Skeletal muscle tissue (tissue), 4 donors: ENCODE results near the gene RASA3. TPM values are rescaled to one million over a fixed set of nuclear protein-coding genes. Genes with fewer than 3 reads are reported as not detected.
A peak's percentile ranks its signal among the peaks of the same experiment; 100 is the strongest.

ENCODE experiments used
- H3K27ac ChIP-seq: one replicate; pipeline ENCODE4 v1.7.0; 2013; ENCODE audit warnings: mild to moderate bottlenecking, low read depth, low read length, inconsistent platforms
- H3K27me3 ChIP-seq, 3 donors: one replicate each; pipeline ENCODE4 v1.7.0; 2013; ENCODE audit warnings: low read length in 3 of 3; ENCODE audit not compliant: control insufficient read depth in 3 of 3, insufficient read depth in 3 of 3
- H3K36me3 ChIP-seq, 3 donors: one replicate each; pipeline ENCODE4 v1.7.0; 2013; ENCODE audit warnings: low read length in 3 of 3; ENCODE audit not compliant: control insufficient read depth in 3 of 3, insufficient read depth in 3 of 3
- H3K4me1 ChIP-seq, 3 donors: one replicate each; pipeline ENCODE4 v1.7.0; 2013; ENCODE audit warnings: low read length in 3 of 3, mild to moderate bottlenecking in 3 of 3; ENCODE audit not compliant: control insufficient read depth in 3 of 3, insufficient read depth in 3 of 3
- H3K4me3 ChIP-seq, 3 donors: one replicate each; pipeline ENCODE4 v1.7.0; 2013; ENCODE audit warnings: low read length in 3 of 3
- H3K9ac ChIP-seq, 3 donors: one replicate each; pipeline ENCODE4 v1.7.0; 2013; ENCODE audit warnings: low read length in 3 of 3, mild to moderate bottlenecking in 3 of 3, moderate library complexity in 2 of 3, low read depth in 1 of 3
- H3K9me3 ChIP-seq, 3 donors: one replicate each; pipeline ENCODE4 v1.7.0; 2013; ENCODE audit warnings: low read length in 3 of 3; ENCODE audit not compliant: control insufficient read depth in 3 of 3
- total RNA-seq: library from RNA; depleted of rRNA; stranded (reverse); fragments of >200 nt; gene quantifications from one replicate; pipeline ENCODE4 v1.2.3, GENCODE V29; 2014
- donor health status: Osteomylitis.

Gene RASA3
- total RNA-seq, 1 donor from 2014 or later: 14.1 TPM

DNA sequence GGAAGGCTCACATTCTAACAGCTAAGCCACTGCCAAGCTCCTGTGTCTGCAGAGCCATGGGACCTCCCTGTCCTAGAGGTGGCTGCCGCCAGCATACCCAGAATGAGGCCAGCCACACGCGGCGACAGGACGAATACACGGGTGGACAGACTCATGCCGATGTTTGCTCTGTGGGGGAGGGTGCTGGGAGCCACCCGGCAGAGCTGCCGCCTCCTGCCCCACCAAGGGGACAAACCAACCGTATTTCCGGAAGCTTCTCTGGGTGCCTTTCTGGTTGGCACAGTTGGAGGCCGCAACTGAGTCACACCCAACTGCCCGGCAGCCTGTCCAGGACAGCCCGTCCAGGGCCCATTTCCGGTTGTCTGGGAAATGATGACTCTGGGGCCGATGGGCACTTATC is 178.9 kb downstream of the RASA3 start:
- no peak overlapping the region for H3K4me3 ChIP-seq

DNA sequence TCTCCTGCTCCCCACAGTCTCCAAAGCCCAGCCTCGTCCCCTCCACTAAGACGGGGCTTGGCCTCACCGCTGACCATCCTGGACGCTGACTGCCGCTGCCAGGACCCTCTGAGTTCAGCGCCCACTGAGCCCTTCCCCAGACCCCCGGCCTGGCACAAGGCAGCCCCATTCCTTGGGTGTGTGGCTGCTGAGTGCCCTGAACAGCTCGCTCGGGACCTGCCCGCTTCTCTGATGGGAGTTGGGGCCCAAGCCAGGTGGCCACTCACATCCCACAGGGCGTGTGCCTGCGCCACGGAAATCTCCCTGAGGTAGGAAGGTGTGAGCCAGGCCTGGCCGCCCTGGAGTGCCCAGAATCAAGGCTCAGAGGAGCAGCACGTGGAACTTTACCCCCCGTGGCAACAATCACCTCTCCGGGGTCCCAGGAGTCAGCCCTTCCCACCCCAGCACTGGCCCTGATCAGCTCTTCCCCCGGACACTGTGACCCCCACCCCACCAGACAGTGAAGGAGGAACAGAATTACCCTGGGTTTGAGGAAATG is 179.4 kb downstream of the RASA3 start:
- Histone ChIP-seq H3K4me3 (no peak overlapping the region), H3K27ac (no peak overlapping the region), H3K27me3 (no peaks in the 10 kb centered on the region)

More for the DNA sequence above, 178.9 kb downstream of the RASA3 start:
- Histone ChIP-seq H3K27me3 (no peaks in the 10 kb centered on the region), H3K9ac (no peak overlapping the region), H3K4me1 (peaks cover 4 to 12% (median 4%) of the 10 kb centered on the region in 3 donors), H3K27ac (no peak overlapping the region), H3K9me3 (no peaks in the 10 kb centered on the region), H3K36me3 (peaks cover 4 to 19% (median 8%) of the 10 kb centered on the region in 3 donors)

DNA sequence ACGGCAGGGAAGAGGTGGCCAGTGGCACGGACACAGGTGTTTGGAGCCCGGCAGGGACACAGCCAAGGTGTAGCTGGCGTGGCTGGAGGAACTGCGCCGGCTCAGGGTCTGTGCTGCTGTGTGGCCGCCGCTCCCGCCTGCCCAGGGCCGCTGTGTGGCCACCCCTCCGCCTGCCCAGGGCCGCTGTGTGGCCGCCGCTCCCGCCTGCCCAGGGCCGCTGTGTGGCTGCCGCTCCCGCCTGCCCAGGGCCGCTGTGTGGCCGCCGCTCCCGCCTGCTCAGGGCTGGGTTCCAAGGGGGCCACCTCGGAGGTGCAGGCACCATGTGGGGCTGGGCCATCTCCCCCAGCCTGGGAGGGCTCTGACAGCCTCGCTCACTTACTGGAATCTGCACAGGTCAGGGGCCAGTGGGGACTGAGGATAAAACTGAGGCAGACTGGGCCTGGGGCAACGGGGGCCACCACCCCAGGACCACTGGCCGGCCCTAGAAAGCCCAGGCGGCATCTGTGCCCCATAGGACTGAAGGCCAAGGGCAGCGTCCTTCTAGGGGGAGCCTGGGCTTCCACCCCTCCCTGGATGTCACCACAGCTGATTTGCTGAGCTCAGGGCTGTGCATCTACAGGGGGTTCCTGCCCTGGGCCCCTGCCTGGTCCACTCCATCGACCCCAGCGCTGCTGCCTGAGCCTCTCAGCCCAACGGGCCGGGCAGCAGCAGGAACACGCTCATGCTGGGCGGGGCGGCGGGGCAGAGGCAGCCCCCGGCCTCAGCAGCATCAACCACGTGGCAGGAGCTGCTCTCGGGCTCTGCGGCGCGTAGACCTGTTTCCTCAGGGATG is 180.1 kb downstream of the RASA3 start:
- Histone ChIP-seq H3K4me1 (peaks cover 4 to 17% (median 4%) of the 10 kb centered on the region in 3 donors), H3K4me3 (no peak overlapping the region), H3K9me3 (no peaks in the 10 kb centered on the region), H3K27me3 (no peaks in the 10 kb centered on the region), H3K9ac (no peak overlapping the region), H3K27ac (no peak overlapping the region), H3K36me3 (peaks cover 4 to 19% (median 8%) of the 10 kb centered on the region in 3 donors)

More for the DNA sequence above, 179.4 kb downstream of the RASA3 start:
- Histone ChIP-seq H3K36me3 (peaks cover 4 to 19% (median 8%) of the 10 kb centered on the region in 3 donors), H3K4me1 (peaks cover 4 to 12% (median 4%) of the 10 kb centered on the region in 3 donors), H3K9ac (no peak overlapping the region), H3K9me3 (no peaks in the 10 kb centered on the region)

DNA sequence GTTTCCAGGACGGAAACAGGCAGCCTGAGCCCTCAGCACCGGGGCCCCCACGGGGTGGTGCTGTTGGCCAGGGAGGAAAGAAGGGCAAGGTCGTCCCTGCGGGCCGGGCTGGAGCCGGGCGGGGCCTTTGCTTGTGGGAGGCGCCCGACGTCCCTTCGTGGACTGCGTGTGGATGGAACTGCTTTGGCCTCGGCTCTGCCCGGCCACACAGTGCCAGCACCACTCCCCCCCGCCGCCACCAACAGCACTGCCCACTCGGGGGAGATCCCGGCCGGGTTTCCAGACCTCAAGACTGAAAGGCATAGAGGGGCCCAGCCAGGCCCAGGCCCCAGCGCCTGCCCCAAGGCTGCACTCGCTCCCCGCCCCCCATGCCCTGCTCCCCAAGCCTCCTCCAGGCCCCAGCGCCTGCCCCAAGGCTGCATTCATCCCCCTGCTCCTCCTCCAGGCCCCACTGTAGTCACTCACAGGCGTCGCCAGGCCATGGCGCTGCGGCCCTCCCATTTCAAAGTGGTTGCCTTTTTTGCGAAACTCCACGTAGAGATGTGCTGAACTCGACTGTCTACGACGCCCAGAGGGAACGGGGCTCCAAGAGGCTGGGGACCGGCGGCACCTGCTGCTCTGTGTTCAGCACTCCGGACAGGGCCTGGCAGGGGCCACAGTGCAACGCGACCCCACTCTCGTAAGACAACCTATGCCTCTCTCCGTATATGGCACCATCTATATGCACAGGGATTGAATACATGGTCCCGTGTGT is 181.0 kb downstream of the RASA3 start:
- H3K9ac ChIP-seq: peak overlapping the region in 2 of 3 donors; percentile 32 to 68
- no peaks in the 10 kb centered on the region for H3K9me3 ChIP-seq
- peaks cover 4 to 19% (median 4%) of the 10 kb centered on the region in 3 donors for H3K4me1 ChIP-seq
- no peaks in the 10 kb centered on the region for H3K27me3 ChIP-seq
- no peak overlapping the region for H3K27ac ChIP-seq
- H3K4me3 ChIP-seq: peak overlapping the region in 2 of 3 donors; percentile 13 to 32
- H3K36me3 ChIP-seq: peaks cover 4 to 19% (median 8%) of the 10 kb centered on the region in 3 donors

DNA sequence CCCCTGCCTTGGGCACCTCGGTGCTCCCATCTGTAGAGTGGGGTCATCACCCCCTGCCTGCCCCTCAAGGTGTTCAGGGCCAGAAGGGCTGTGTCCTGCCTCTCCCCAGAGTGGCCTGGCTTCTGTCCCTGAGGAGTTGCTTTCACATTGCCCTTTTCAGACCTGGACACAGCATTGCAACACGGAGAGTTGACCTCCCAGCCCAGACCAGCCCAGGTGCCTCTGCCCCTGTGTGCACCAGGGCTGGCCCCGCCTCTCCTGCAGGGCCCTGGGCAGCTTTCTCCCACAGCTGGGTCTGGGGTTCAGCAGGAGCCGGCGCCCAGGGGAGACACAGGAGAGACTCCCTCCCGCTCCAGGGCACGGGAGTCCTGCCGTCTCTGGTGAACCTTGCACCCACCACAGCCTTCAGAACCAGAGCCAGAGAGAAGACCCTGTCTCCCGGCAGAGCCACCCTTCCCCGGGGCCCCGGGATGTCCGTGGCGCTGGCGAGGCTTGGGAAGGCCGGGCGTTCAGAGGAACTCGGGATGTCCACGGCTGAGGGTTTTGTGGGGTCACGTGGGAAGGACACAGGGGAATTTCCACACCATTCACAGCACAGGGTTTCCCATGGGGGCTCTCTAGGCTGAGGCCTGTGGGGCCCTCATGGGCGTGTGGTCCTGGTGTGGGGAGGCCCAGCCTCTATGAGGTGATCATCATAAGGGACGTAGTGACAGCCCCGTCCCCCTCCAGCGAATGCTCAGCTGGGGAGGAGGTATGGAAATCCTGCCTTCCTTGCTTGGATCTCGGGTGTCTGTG is 181.8 kb downstream of the RASA3 start:
- Histone ChIP-seq H3K27me3 (no peaks in the 10 kb centered on the region), H3K4me3 (peak overlapping the region in 2 of 3 donors; percentile 13 to 32), H3K27ac (no peak overlapping the region), H3K36me3 (peaks cover 4 to 18% (median 7%) of the 10 kb centered on the region in 3 donors), H3K9ac (peak overlapping the region; percentile 32 to 68 (median 61)), H3K4me1 (peaks cover 4 to 19% (median 4%) of the 10 kb centered on the region in 3 donors), H3K9me3 (no peaks in the 10 kb centered on the region)

DNA sequence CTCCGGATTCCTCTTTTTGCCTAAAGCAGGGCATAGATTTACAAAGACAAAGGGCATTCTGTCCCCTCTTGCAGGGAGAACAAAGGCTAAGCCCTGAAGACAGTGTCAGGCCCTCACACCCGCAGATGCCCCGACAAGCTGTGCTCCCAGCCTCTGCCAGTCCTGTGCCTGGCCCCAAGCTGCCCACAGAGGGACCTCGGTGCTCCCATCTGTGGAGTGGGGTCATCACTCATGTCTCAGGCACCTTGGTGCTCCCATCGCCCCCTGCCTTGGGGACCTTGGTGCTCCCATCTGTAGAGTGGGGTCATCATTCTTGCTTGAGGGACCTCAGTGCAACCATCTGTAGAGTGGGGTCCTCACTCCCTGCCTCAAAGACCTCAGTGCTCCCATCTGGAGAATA is 182.9 kb downstream of the RASA3 start:
- Histone ChIP-seq H3K9me3 (no peaks in the 10 kb centered on the region), H3K4me1 (peaks cover 4 to 19% (median 4%) of the 10 kb centered on the region in 3 donors), H3K36me3 (peaks cover 1 to 7% (median 2%) of the 10 kb centered on the region in 3 donors), H3K4me3 (no peak overlapping the region), H3K9ac (no peak overlapping the region), H3K27me3 (no peaks in the 10 kb centered on the region), H3K27ac (no peak overlapping the region)

DNA sequence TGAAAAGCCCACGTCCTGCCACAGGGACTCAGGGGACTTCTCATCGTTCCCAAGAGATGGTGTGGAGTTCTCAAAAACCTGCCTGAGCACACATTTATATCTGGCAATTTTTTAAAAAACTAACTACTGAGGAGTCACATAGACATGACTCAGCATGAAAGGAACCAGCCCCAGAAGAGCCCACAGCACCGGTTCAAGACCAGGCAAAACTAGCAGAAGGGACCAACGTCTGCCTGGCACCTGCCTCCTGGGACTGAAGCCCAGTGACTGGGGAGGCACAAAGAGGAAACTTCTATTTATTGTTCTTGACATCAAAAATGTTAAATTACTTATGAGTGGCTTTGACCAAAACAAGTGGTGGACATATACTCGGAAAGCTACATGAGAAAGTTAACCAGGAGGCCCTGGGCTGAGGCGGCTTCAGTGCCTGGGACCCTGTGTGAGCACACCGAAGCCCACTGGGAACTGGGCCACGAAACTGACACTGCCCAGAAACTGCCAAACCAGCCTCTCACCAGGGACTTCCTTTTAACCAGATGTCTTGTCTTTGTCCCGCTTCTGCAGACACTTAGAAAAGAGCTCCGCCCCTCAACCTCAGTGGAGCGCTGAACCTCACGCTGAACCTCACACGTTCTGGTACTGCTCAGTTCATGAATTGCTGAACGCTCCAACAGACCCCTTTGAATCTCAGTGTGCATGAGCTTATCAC is 184.2 kb downstream of the RASA3 start:
- Histone ChIP-seq H3K9ac (no peak overlapping the region), H3K27me3 (peaks cover 0 to 3% (median 0%) of the 10 kb centered on the region in 3 donors), H3K4me1 (peaks cover 4 to 19% (median 4%) of the 10 kb centered on the region in 3 donors), H3K27ac (no peak overlapping the region), H3K36me3 (no peaks in the 10 kb centered on the region), H3K9me3 (no peaks in the 10 kb centered on the region), H3K4me3 (no peak overlapping the region)

DNA sequence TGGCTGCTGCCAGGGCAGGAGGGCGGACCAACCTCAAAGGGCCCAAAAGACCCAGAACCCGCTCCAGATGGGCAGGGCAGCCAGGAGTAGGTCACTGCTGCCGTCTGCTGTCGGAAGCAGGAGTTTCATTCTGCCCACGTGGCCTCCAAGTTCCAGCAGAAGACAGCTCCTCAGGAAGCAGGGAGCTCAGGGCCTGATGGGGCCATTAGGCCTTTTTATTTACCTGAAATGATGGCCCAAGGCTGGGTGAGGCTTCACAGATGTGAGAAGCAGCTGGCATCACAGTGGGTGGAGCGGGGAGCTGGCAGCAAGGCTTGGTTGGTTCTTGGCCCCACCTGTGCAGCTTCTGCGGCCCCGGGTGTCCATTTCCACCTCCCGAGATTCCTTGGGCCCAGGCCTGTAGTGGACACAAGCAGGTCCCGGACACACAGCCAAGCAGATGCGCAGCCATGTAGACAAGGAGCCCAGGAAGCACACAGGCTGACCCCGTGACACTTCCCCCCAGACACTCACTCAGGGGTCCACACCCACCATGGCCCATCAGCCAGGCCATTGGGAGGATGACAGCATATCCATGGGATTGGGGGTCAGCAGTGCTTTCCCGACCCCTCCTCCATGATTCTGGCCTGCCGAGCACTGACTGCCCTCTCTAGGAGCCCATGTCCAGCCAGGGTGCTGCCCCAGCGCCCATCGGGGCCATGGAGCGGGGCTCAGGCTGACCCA is 185.0 kb downstream of the RASA3 start:
- Histone ChIP-seq H3K27me3 (peaks cover 0 to 3% (median 0%) of the 10 kb centered on the region in 3 donors), H3K4me3 (no peak overlapping the region), H3K4me1 (peaks cover 4 to 19% (median 4%) of the 10 kb centered on the region in 3 donors), H3K9ac (peak overlapping the region in 1 of 3 donors; percentile 8), H3K27ac (no peak overlapping the region), H3K36me3 (no peaks in the 10 kb centered on the region), H3K9me3 (no peaks in the 10 kb centered on the region)
